Raji (cell line): ENCODE results near the gene DCDC1.

ENCODE experiments used
- POLR2A ChIP-seq: IDR thresholded peaks from 2 replicates; pipeline ENCODE4 v1.6.1; 2011; ENCODE audit warnings: low read depth, low read length, control low read depth; ENCODE audit not compliant: insufficient read depth

Gene DCDC1

GRCh38 chr11:30893318-30893717 is 476.2 kb downstream of the DCDC1 start:
- no peak for TF ChIP-seq POLR2A

- no peak for TF ChIP-seq POLR2A
These were observed 480.3 kb downstream of the DCDC1 start for GRCh38 chr11:30889143-30889794.

GRCh38 chr11:30879322-30880005 is 490.1 kb downstream of the DCDC1 start:
- TF ChIP-seq POLR2A: no peak

GRCh38 chr11:30878400-30878799 is 491.1 kb downstream of the DCDC1 start:
- TF ChIP-seq POLR2A: no peak

GRCh38 chr11:30876663-30877396 is 492.7 kb downstream of the DCDC1 start:
- no peak for TF ChIP-seq POLR2A

- no peak for TF ChIP-seq POLR2A
These were observed 493.3 kb downstream of the DCDC1 start for GRCh38 chr11:30876228-30876627.

GRCh38 chr11:30875806-30876205 is 493.7 kb downstream of the DCDC1 start:
- no peak for TF ChIP-seq POLR2A

GRCh38 chr11:30873924-30874610 is 495.5 kb downstream of the DCDC1 start:
- TF ChIP-seq POLR2A: no peak

- TF ChIP-seq POLR2A: no peak
These were observed 500.9 kb downstream of the DCDC1 start for GRCh38 chr11:30868626-30869081.

GRCh38 chr11:30863209-30863608 is 506.3 kb downstream of the DCDC1 start:
- no peak for TF ChIP-seq POLR2A

GRCh38 chr11:30861531-30861930 is 508.0 kb downstream of the DCDC1 start:
- TF ChIP-seq POLR2A: no peak

- no peak for TF ChIP-seq POLR2A
These were observed 508.5 kb downstream of the DCDC1 start for GRCh38 chr11:30861064-30861463.

GRCh38 chr11:30860146-30860545 is 509.4 kb downstream of the DCDC1 start:
- no peak for TF ChIP-seq POLR2A

GRCh38 chr11:30859669-30860068 is 509.9 kb downstream of the DCDC1 start:
- TF ChIP-seq POLR2A: no peak

- TF ChIP-seq POLR2A: no peak
These were observed 514.0 kb downstream of the DCDC1 start for GRCh38 chr11:30855383-30856006.
